T-helper 9 cell (primary cell): ENCODE measurements around the gene MYO10.

Experiments
- DNase-seq: peaks from one replicate; pipeline ENCODE4 v3.0.0-alpha.2; 2020

MYO10 gene

DNA sequence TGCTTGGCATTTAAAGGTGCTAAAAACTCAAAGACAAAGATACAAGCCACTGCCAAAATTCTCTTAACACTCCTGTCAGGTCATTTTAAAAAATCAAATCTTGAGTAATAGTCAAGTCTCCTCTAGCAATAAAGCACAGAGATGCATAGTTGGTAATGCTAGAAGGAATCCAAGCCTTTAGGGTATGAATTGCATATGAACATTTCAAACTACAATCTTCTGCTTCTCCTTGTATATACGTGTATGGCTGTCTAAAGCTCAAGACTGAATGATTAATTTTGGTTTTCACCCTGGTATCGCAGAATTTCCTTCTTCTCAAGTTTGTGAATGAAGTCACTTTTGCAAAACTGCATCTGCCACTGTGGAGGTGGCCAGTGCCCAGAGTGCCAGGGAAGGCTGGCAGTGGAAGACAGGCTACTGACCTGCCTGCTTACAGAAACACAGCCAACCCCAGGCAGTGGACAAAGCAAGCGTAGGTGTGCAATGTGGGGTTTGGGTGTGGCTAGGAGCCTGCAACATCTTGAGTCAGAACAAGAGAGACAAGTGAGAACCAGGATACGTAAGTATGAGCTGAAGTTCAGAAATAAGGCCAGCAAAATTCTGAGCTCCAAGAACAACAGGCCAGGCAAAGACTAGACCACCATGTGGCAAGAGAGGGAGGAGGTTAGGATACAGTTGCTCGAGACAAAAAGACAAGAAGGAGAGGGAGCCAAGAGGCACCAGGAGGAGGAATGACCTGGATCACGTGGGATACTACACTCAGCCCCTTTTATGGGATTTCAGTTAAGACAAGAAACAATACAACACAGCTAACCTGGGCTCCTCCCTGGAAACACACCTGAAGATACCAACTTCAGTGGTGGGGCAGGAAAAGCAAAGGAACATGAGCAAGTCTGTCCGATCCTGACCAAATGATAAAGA is 22.6 kb downstream of the MYO10 start:
- DNase-seq: no peak

DNA sequence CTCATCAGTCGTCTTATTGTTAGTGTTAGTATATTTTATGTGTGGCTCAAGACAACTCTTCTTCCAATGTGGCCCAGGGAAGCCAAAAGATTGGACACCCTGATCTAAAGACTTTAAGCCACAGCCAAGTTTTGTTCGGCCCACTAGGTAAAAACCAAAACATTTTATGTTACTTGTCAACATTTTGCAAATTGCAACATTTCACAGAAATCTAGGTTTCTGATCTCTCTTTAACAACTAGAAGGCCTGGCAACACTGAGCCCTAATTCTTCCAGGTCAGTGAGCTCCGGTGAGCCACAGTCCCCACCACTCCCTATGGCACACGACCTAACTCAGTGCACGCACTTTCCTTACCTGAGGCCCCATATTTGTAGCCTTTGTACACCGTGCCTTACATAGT is 24.0 kb downstream of the MYO10 start:
- no peak for DNase-seq

DNA sequence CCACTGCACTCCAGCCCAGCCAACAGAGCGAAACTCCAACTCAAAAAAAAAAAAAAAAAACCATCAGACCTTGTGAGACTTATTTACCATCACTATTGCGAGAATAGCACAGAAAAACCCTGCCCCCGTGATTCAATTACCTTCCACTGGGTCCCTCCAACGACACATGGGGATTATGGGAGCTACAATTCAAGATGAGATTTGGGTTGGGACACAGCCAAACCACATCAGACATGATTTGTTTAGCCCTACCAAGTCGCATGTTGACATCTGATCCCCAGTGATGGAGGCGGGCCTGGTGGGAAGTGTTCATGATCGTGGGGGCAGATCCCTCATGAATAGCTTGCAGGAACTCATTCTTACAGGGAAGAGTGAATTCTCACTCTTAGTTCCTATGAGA is 26.6 kb downstream of the MYO10 start:
- DNase-seq: no peak

DNA sequence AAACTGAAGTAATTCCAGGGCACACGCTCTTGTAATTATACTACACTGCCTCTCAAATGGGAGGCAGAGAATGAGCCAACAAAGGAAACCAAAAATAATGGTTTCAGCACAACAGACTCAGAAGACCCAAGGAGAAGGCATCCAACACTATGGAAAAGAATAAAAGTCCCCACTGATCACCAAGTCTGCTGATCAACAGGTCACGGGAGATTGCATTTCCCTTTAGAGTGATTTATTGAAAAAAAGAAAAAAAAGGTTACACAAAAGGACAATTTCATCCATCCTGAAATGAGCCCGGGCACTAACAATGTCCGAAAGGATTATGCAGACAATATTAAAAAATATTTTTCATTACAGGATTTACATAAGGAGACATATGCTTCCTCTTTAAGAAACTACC is 28.8 kb downstream of the MYO10 start:
- no peak for DNase-seq

DNA sequence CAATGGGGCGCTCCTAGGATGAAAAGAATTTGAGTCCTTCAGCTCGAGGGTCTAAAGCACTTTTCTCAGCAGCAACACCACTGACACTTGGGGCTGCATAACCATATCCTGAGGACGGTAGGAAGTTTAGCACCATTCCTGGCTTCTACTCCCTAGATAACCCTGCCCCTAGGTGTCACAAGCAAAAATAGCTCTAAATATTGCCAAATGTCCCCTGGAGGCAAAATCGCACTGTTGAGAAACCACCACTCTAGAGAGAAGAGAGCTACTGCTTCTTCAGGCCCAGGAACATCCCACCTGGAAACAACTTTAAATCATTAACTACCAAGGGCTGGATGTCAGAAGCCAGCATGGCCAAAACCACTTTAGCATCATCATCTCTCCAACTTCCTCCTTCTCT is 29.8 kb downstream of the MYO10 start:
- no peak for DNase-seq

GRCh38 chr5:16903480-16904300 is 32.4 kb downstream of the MYO10 start:
- no peak for DNase-seq

DNA sequence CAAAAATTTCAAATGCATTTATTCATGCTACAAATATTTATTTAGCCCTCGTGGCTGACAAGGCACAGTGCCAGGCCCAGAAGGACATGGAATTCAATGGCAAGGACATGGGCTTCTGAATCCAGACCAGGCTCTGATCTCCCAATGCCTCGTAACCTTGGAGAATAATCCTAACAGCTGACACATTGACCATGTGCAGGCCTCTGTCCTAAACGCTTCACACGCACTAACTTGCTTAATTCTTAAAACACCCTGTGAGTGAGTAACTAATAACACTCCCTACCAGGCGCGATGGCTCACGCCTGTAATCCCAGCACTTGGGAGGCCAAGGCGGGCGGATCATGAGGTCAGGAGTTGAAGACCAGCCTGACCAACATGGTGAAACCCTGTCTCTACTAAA is 33.2 kb downstream of the MYO10 start:
- DNase-seq: no peak

DNA sequence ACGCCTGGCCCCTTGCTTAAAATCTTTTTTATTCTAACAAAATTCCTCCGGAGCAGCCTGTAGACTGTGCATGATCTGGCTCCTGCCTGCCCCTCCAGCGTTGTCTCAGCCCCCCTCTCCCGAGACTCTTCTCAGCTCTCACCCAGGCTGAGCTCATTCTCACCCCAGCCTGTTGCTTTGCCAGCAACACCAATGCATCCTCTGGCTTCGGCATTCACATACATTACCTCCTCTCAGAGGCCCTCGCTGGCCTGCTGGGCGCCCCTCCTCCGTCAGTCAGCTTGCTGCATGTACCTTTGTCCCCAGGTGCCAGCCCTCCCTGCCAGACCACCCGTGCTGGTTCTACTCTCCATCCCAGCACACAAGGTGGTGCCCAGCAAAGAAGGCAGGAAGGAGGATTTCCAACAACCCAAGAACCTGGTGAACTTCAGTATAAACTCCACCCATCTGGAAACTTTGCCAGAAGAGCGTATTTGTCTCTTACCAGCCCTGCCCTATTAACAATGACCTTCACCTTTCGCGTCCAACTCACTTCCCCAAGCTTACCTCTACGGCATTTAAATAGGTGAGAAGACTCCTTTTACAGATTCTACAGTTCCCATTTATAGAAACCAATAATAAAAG is 35.0 kb downstream of the MYO10 start:
- no peak for DNase-seq

DNA sequence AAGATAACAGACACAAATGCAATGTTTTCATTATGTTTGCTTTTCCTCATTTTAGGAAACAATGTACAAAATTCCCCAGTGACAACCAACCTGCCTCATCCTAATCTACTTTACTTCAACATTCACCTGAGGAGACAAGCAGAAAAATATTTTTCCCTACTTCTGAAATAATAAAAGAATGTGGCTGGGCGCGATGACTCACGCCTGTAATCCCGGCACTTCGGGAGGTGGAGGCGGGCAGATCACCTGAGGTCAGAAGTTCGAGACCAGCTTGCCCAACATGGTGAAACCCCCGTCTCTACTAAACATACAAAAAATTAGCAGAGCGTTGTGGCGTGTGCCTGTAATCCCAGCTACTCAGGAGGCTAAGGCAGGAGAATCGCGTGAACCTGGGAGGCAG is 36.9 kb downstream of the MYO10 start:
- DNase-seq: no peak

DNA sequence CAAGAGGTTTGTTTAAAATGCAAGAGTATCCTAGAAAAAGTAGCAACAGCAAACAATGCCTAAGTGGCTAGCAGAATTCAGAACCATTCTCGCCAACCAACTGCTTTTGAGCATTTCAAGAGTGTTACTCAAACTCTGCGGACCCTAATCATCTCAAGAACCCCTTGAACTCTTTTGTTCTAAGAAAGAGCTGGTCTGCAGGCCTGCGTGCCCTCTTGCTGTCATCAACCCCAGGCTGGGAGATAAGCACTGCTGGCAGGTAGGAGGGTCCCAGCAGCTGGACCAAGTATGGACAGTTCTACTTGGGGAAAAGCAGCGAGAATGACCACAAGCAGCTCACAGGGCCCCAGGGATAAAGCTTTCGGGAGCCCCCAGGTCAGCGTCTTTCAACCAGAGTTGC is 38.3 kb downstream of the MYO10 start:
- DNase-seq: no peak

- no peak for DNase-seq
Observed at GRCh38 chr5:16897284-16897704, 38.8 kb downstream of the MYO10 start.

- DNase-seq: no peak
Observed at GRCh38 chr5:16896767-16897166, 39.3 kb downstream of the MYO10 start.

DNA sequence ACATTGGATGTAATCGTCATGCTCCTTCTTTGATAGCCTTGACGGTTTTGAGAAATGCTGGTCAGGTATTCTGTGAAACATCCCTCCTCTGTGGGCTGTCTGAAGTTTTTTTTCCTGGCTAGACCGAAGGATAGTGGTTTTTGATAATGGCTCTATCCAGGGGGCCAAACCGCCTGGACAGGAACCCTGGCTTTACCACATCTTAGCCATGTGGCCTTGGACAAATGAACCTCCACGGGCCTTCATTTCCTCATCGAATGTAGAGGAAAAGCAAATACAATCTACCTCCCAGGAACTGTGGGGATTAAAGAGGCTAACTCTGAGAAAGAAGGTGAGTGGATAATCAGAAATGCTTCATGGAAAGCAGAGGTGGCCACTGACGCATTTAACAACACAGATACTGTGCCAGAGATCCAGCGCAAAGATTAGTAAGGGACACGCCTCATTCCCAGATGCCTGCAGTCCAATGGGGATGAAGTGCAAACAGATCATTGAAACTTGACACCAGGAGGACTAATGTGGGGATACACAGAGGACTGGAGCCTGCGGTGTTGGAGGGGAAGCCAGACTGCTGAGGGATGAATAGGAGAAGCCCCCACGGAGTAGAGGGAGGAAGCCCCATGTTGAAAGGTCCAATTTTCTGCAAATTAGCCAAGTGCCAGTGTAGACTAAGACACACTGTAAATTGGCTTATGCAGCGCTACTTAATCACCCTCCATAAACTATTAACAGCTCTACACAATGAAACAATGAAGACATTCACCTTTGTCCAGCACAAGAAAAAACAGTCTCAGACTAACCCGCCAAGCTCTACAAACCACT is 41.6 kb downstream of the MYO10 start:
- DNase-seq: no peak

- no peak for DNase-seq
Observed at GRCh38 chr5:16891033-16891432, 45.1 kb downstream of the MYO10 start.

DNA sequence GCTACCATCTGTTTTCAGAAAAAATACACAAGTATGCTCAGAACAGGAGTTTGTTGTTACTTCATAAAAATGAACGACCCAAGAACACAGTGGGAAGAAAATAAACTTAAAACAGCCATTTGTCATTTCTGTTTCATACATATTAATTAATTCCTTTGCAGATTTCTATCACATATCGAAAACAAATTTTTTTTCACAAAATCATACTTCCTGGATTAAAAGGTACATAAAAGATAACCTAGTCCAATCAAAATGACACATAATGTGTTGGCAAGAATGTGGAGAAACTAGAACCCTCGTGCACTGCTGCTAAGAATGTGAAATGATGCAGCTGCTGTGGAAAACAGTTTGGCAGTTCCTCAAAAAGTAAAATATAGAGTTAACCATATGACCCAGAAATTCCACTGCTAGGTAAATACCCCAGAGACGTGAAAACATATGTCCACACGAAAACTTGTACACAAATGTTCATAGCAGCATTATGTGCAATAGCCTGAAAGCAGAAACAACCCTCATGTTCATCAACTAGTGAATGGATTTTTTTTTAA is 46.0 kb downstream of the MYO10 start:
- DNase-seq: no peak

- no peak for DNase-seq
Observed at GRCh38 chr5:16889203-16889971, 46.7 kb downstream of the MYO10 start.

- DNase-seq: no peak
Observed at GRCh38 chr5:16888694-16889124, 47.4 kb downstream of the MYO10 start.

- no peak for DNase-seq
Observed at GRCh38 chr5:16886793-16887345, 49.2 kb downstream of the MYO10 start.

DNA sequence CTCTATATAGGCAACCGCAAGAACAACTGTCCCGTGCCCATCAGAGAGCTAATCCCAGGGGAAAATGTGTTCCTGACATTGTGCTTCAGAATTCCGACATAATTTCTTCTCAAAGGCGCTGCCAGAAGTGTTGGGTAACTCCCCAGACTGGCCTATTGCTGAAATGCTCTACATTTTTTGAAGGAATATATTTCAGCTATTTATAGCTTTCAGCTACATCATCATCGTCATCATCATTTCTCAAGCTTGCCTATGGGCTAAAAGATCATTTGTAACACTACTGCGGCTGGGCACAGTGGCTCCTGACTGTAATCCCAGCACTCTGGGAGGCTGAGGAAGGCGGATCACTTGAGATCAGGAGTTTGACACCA is 49.7 kb downstream of the MYO10 start:
- DNase-seq: no peak

GRCh38 chr5:16885635-16886365 is 50.3 kb downstream of the MYO10 start:
- no peak for DNase-seq
